HepG2 (cell line): ENCODE results near the gene FBXL13. TPM values are rescaled to one million over a fixed set of nuclear protein-coding genes. Genes with fewer than 3 reads are reported as not detected.

ENCODE experiments used
- AKNA ChIP-seq: sonication (generic); formaldehyde crosslinking; IDR thresholded peaks from 2 replicates; pipeline ENCODE4 v1.4.0; 2020; ENCODE audit warnings: missing genetic modification reagents, borderline replicate concordance
- CREB1 ChIP-seq, 2 experiments: fragments of 450-650 bp in 1 of 2; IDR thresholded peaks; 2 replicates each; pipeline ENCODE4 v1.6.1; 2016 to 2017; ENCODE audit warnings: control low read depth in 1 of 2, mild to moderate bottlenecking in 1 of 2, missing compliant biosample characterization in 1 of 2, missing genetic modification characterization in 1 of 2
- ETV5 ChIP-seq: IDR thresholded peaks from 2 replicates; pipeline ENCODE4 v1.6.1; 2018; ENCODE audit warnings: missing biosample characterization, missing genetic modification reagents, inconsistent platforms, borderline replicate concordance
- FOXA1 ChIP-seq, 2 experiments: fragments of 450-650 bp in 1 of 2; sonication (generic) in 1 of 2; formaldehyde crosslinking in 1 of 2; IDR thresholded peaks; 2 replicates each; pipeline versions ENCODE4 v1.4.0 to v1.6.1; 2016 to 2020; ENCODE audit warnings: missing genetic modification reagents in 1 of 2
- IRF1 ChIP-seq: sonication (generic); formaldehyde crosslinking; IDR thresholded peaks from 2 replicates; pipeline ENCODE4 v1.4.0; 2020; ENCODE audit warnings: low read depth, mild to moderate bottlenecking, missing genetic modification reagents
- KLF11 ChIP-seq: IDR thresholded peaks from 2 replicates; pipeline ENCODE4 v1.6.1; 2016; ENCODE audit warnings: missing compliant biosample characterization
- NFKBIZ ChIP-seq: IDR thresholded peaks from 2 replicates; pipeline ENCODE4 v1.6.1; 2018; ENCODE audit warnings: missing genetic modification reagents, missing compliant biosample characterization
- POLR2AphosphoS2 ChIP-seq: IDR thresholded peaks from 2 replicates; pipeline ENCODE4 v1.6.1; 2011; ENCODE audit warnings: low read depth, low read length, improper control_type of control experiment
- SATB2 ChIP-seq: sonication (generic); formaldehyde crosslinking; IDR thresholded peaks from 2 replicates; pipeline ENCODE4 v1.5.0; 2020; ENCODE audit warnings: missing genetic modification reagents
- THAP8 ChIP-seq: sonication (generic); formaldehyde crosslinking; IDR thresholded peaks from 2 replicates; pipeline ENCODE4 v1.5.1; 2020; ENCODE audit warnings: missing genetic modification reagents, mild to moderate bottlenecking, borderline replicate concordance
- ZBTB25 ChIP-seq: IDR thresholded peaks from 2 replicates; pipeline ENCODE4 v1.6.1; 2018; ENCODE audit warnings: missing genetic modification reagents
- ZFP1 ChIP-seq: IDR thresholded peaks from 2 replicates; pipeline ENCODE4 v1.6.1; 2016
- ZFP82 ChIP-seq: sonication (generic); formaldehyde crosslinking; IDR thresholded peaks from 2 replicates; pipeline ENCODE4 v1.5.1; 2020; ENCODE audit warnings: mild to moderate bottlenecking, missing genetic modification reagents, borderline replicate concordance
- ZNF367 ChIP-seq: sonication (generic); formaldehyde crosslinking; IDR thresholded peaks from 2 replicates; pipeline ENCODE4 v1.4.0; 2020; ENCODE audit warnings: missing genetic modification reagents, borderline replicate concordance
- ZNF644 ChIP-seq: IDR thresholded peaks from 2 replicates; pipeline ENCODE4 v1.6.1; 2016; ENCODE audit warnings: low read depth
- ZNF746 ChIP-seq: sonication (generic); formaldehyde crosslinking; IDR thresholded peaks from 2 replicates; pipeline ENCODE4 v1.8.0; 2022; ENCODE audit warnings: mild to moderate bottlenecking, missing genetic modification reagents
- polyA plus RNA-seq, 8 experiments: library from polyadenylated mRNA; depleted of rRNA in 3 of 8; stranded (reverse) in 7 of 8; unstranded in 1 of 8; fragments of >200 nt; fragmentation: Illumina TruSeq in 4 of 8; extraction: Trizol in 4 of 8; gene quantifications; 2 replicates each; pipeline versions ENCODE4 v1.2.1 to v1.2.3, GENCODE V29; 2011 to 2016; ENCODE audit warnings: low read depth in 4 of 8, missing spikeins in 1 of 8, mixed read lengths in 1 of 8; ENCODE audit not compliant: insufficient read depth in 1 of 8
- total RNA-seq, 5 experiments: library from RNA; depleted of rRNA; stranded (reverse); fragments of >200 nt; fragmentation: Illumina TruSeq; extraction: Trizol; gene quantifications; 2 replicates each; pipeline ENCODE4 v1.2.3, GENCODE V29; 2016; ENCODE audit warnings: low read depth in 1 of 5
- TF ChIP-seq, protein P1 (sequence below): sonication (generic); formaldehyde crosslinking; IDR thresholded peaks from 2 replicates; pipeline ENCODE4 v1.4.0; 2020; ENCODE audit warnings: missing genetic modification reagents
- TF ChIP-seq, protein P2 (sequence below): sonication (generic); formaldehyde crosslinking; IDR thresholded peaks from 2 replicates; pipeline ENCODE4 v1.8.1; 2023; ENCODE audit warnings: mild to moderate bottlenecking, missing genetic modification reagents
- TF ChIP-seq, protein P3 (sequence below): sonication (generic); formaldehyde crosslinking; IDR thresholded peaks from 2 replicates; pipeline ENCODE4 v1.5.0; 2020; ENCODE audit warnings: mild to moderate bottlenecking, missing genetic modification reagents

The FBXL13 gene
- total and polyA plus RNA-seq, 2 of the 13 experiments (the other 11 are each of a cell fraction or from before 2014, with no cell fraction given), result 0.24 to 0.77 TPM

GRCh38 chr7:102869195-102869594 lies 205.4 kb downstream of the FBXL13 start (continued):
- TF ChIP-seq FOXA1 (IDR thresholded peaks at IDR 0.05) (peak; percentile 67), FOXA1 (CRISPR knock-in tag; IDR thresholded peaks at IDR 0.05) (no peak), ZNF746 (CRISPR knock-in tag) (no peak), NFKBIZ (CRISPR knock-in tag) (no peak), ZBTB25 (CRISPR knock-in tag) (no peak), KLF11 (no peak), ZNF644 (CRISPR knock-in tag) (no peak), SATB2 (CRISPR knock-in tag) (no peak), ZFP1 (CRISPR knock-in tag) (no peak), CREB1 (IDR thresholded peaks at IDR 0.05) (peak; percentile 4; the same call in 1 of the 2 replicates), CREB1 (CRISPR knock-in tag; IDR thresholded peaks at IDR 0.05) (no peak), ZFP82 (CRISPR knock-in tag) (no peak), THAP8 (CRISPR knock-in tag) (no peak), ZNF367 (CRISPR knock-in tag) (no peak), AKNA (CRISPR knock-in tag) (no peak), POLR2AphosphoS2 (no peak), IRF1 (CRISPR knock-in tag) (no peak), ETV5 (CRISPR knock-in tag) (peak; percentile 37; the same call in 1 of the 2 replicates)
- TF ChIP-seq, protein P1, sequence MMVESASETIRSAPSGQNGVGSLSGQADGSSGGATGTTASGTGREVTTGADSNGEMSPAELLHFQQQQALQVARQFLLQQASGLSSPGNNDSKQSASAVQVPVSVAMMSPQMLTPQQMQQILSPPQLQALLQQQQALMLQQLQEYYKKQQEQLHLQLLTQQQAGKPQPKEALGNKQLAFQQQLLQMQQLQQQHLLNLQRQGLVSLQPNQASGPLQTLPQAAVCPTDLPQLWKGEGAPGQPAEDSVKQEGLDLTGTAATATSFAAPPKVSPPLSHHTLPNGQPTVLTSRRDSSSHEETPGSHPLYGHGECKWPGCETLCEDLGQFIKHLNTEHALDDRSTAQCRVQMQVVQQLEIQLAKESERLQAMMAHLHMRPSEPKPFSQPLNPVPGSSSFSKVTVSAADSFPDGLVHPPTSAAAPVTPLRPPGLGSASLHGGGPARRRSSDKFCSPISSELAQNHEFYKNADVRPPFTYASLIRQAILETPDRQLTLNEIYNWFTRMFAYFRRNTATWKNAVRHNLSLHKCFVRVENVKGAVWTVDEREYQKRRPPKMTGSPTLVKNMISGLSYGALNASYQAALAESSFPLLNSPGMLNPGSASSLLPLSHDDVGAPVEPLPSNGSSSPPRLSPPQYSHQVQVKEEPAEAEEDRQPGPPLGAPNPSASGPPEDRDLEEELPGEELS, result 0 out of 2 replicates have a peak, but pooled peaks have one; percentile 32
- TF ChIP-seq, protein P2, sequence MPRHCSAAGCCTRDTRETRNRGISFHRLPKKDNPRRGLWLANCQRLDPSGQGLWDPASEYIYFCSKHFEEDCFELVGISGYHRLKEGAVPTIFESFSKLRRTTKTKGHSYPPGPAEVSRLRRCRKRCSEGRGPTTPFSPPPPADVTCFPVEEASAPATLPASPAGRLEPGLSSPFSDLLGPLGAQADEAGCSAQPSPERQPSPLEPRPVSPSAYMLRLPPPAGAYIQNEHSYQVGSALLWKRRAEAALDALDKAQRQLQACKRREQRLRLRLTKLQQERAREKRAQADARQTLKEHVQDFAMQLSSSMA (CRISPR knock-in tag), result no peak
- TF ChIP-seq, protein P3, sequence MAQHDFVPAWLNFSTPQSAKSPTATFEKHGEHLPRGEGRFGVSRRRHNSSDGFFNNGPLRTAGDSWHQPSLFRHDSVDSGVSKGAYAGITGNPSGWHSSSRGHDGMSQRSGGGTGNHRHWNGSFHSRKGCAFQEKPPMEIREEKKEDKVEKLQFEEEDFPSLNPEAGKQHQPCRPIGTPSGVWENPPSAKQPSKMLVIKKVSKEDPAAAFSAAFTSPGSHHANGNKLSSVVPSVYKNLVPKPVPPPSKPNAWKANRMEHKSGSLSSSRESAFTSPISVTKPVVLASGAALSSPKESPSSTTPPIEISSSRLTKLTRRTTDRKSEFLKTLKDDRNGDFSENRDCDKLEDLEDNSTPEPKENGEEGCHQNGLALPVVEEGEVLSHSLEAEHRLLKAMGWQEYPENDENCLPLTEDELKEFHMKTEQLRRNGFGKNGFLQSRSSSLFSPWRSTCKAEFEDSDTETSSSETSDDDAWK (CRISPR knock-in tag), result no peak
